NOMO-1 treated with DMSO at 0.1 percent for 48 hours (cell line): ENCODE results near the gene C10orf95.

ENCODE experiments used
- DNase-seq: peaks from one replicate; lab custom pipeline; 2025; ENCODE audit not compliant: unreplicated experiment; lab: John Stamatoyannopoulos, UW

C10orf95 gene

GRCh38 chr10:102418622-102419268 is 32.6 kb downstream of the C10orf95 start, which contains the start of gene PSD:
Gene PSD (minus strand): TSS chr10:102418785. CDS start chr10:102417038, 1,747 bp downstream.
- no peak for DNase-seq

- DNase-seq, result no peak
These were observed 34.6 kb downstream of the C10orf95 start for GRCh38 chr10:102416695-102417094.

- DNase-seq, result no peak
These were observed 35.1 kb downstream of the C10orf95 start for GRCh38 chr10:102416283-102416682.

- DNase-seq, result no peak
These were observed 36.6 kb downstream of the C10orf95 start for GRCh38 chr10:102414749-102415148.

- DNase-seq, result no peak
These were observed 37.4 kb downstream of the C10orf95 start for GRCh38 chr10:102413806-102414561.

- no peak for DNase-seq
These were observed 38.2 kb downstream of the C10orf95 start for GRCh38 chr10:102413053-102413705.

- DNase-seq, result no peak
These were observed 39.0 kb downstream of the C10orf95 start for GRCh38 chr10:102412293-102412692.

- no peak for DNase-seq
These were observed 39.7 kb downstream of the C10orf95 start for GRCh38 chr10:102411341-102412255.

- no peak for DNase-seq
These were observed 40.8 kb downstream of the C10orf95 start for GRCh38 chr10:102410429-102411073.

- no peak for DNase-seq
These were observed 41.5 kb downstream of the C10orf95 start for GRCh38 chr10:102409604-102410428.

GRCh38 chr10:102408728-102409603 is 42.4 kb downstream of the C10orf95 start:
- no peak for DNase-seq

- no peak for DNase-seq
These were observed 43.1 kb downstream of the C10orf95 start for GRCh38 chr10:102408131-102408727.

GRCh38 chr10:102407425-102408130 is 43.8 kb downstream of the C10orf95 start:
- no peak for DNase-seq

- no peak for DNase-seq
These were observed 44.5 kb downstream of the C10orf95 start for GRCh38 chr10:102406815-102407214.

GRCh38 chr10:102405632-102406031 is 45.7 kb downstream of the C10orf95 start:
- DNase-seq, result no peak

GRCh38 chr10:102405108-102405571 is 46.2 kb downstream of the C10orf95 start:
- no peak for DNase-seq

GRCh38 chr10:102404361-102405107 is 46.8 kb downstream of the C10orf95 start:
- DNase-seq, result no peak
